Right lobe of liver (tissue), 4 donors: ENCODE data around the gene KRT31.
"Not testable (repeated sequence)": the region's sequence is repeated elsewhere in the genome, so short reads cannot be mapped to it uniquely, and the experiment has no call there.

Source experiments
- POLR2A ChIP-seq: fragments of 450-650 bp; IDR thresholded peaks from one replicate; pipeline ENCODE4 v1.6.1; 2017; ENCODE audit warnings: antibody characterized with exemption, mild to moderate bottlenecking
- TF ChIP-seq, protein P1 (sequence below), 4 donors: fragments of 200-600 bp in 3 of 4; fragments of 450-650 bp in 1 of 4; IDR thresholded peaks; one replicate each; pipeline versions ENCODE4 v1.5.1 to v1.8.0; 2016 to 2022; ENCODE audit warnings: antibody characterized with exemption in 4 of 4, mild to moderate bottlenecking in 2 of 4
- donor health status: DM: no; HTN: no; CAD: no.
- donor health status: DM: no; HTN: no; CAD: no.
- donor health status: DM: no; HTN: yes; CAD: no.

DNA sequence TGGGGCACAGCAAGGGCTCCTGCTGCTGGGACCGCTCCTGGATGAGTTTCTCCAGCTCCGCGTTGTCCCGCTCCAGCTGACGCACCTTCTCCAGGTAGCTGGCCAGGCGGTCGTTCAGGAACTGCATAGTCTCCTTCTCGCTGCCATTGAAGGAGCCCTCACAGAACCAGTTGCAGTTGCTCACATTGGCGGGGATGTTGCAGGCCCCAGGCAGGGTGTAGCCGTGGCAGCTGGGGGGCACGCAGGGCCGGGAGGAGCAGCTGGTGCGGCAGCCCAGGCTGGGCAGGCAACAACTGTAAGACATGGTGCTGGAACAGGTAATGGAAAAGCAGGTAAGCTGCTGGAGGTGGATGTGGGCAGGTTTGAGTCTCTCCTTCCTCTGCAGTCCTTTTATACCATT lies 15.5 kb downstream of the KRT31 start, which contains the start of gene KRT34:
- TF ChIP-seq, protein P1, sequence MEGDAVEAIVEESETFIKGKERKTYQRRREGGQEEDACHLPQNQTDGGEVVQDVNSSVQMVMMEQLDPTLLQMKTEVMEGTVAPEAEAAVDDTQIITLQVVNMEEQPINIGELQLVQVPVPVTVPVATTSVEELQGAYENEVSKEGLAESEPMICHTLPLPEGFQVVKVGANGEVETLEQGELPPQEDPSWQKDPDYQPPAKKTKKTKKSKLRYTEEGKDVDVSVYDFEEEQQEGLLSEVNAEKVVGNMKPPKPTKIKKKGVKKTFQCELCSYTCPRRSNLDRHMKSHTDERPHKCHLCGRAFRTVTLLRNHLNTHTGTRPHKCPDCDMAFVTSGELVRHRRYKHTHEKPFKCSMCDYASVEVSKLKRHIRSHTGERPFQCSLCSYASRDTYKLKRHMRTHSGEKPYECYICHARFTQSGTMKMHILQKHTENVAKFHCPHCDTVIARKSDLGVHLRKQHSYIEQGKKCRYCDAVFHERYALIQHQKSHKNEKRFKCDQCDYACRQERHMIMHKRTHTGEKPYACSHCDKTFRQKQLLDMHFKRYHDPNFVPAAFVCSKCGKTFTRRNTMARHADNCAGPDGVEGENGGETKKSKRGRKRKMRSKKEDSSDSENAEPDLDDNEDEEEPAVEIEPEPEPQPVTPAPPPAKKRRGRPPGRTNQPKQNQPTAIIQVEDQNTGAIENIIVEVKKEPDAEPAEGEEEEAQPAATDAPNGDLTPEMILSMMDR (IDR thresholded peaks at IDR 0.05), result not testable (repeated sequence)
- not testable (repeated sequence) for TF ChIP-seq POLR2A
